Parathyroid adenoma (tissue), 2 donors: ENCODE measurements around the gene MIA.

Experiments
- H2AFZ ChIP-seq: fragments of 300-600 bp; sonication (generic); one replicate; pipeline ENCODE4 v1.7.0; 2017; ENCODE audit warnings: antibody characterized with exemption, mild to moderate bottlenecking
- H3K27ac ChIP-seq: fragments of 300-600 bp; sonication (generic); one replicate; pipeline ENCODE4 v1.7.0; 2017
- H3K27me3 ChIP-seq: fragments of 300-600 bp; sonication (generic); one replicate; pipeline ENCODE4 v1.7.0; 2017; ENCODE audit warnings: low read length; ENCODE audit not compliant: control insufficient read depth, insufficient read depth
- H3K36me3 ChIP-seq: fragments of 300-600 bp; sonication (generic); one replicate; pipeline ENCODE4 v1.7.0; 2017; ENCODE audit warnings: low read length; ENCODE audit not compliant: control insufficient read depth, insufficient read depth
- H3K4me1 ChIP-seq: fragments of 300-600 bp; sonication (generic); one replicate; pipeline ENCODE4 v1.7.0; 2017; ENCODE audit warnings: control low read depth
- H3K4me2 ChIP-seq: fragments of 300-600 bp; sonication (generic); one replicate; pipeline ENCODE4 v1.7.0; 2017; ENCODE audit warnings: low read length
- H3K4me3 ChIP-seq: fragments of 300-600 bp; sonication (generic); one replicate; pipeline ENCODE4 v1.7.0; 2017; ENCODE audit warnings: low read depth, low read length
- H3K79me2 ChIP-seq: fragments of 300-600 bp; sonication (generic); one replicate; pipeline ENCODE4 v1.7.0; 2017; ENCODE audit warnings: control low read depth
- H3K9ac ChIP-seq: fragments of 300-600 bp; sonication (generic); one replicate; pipeline ENCODE4 v1.7.0; 2017; ENCODE audit warnings: mild to moderate bottlenecking
- H3K9me3 ChIP-seq: fragments of 300-600 bp; sonication (generic); one replicate; pipeline ENCODE4 v1.7.0; 2017; ENCODE audit warnings: low read length; ENCODE audit not compliant: control insufficient read depth
- CTCF ChIP-seq: fragments of 300-600 bp; sonication (generic); IDR thresholded peaks from one replicate; pipeline ENCODE4 v1.7.0; 2017; ENCODE audit warnings: antibody characterized with exemption, mild to moderate bottlenecking
- donor health status: primary hyperparathyroidism.

Gene MIA

GRCh38 chr19:40742886-40743285, 32.4 kb upstream of the MIA start:
- no peak overlapping the region for H3K4me3 ChIP-seq
- H3K9ac ChIP-seq, result no peak overlapping the region
- no peaks in the 10 kb centered on the region for H3K27me3 ChIP-seq
- no peaks in the 10 kb centered on the region for H3K36me3 ChIP-seq
- peaks cover 2% of the 10 kb centered on the region for H3K4me1 ChIP-seq
- H3K79me2 ChIP-seq, result no peaks in the 10 kb centered on the region
- no peak overlapping the region for H2AFZ ChIP-seq
- no peak overlapping the region for H3K4me2 ChIP-seq
- no peak overlapping the region for H3K27ac ChIP-seq
- no peak for TF ChIP-seq CTCF
- no peaks in the 10 kb centered on the region for H3K9me3 ChIP-seq

- no peak overlapping the region for H3K27ac ChIP-seq
- no peak overlapping the region for H2AFZ ChIP-seq
Observed at GRCh38 chr19:40743926-40744325, 31.4 kb upstream of the MIA start.

DNA sequence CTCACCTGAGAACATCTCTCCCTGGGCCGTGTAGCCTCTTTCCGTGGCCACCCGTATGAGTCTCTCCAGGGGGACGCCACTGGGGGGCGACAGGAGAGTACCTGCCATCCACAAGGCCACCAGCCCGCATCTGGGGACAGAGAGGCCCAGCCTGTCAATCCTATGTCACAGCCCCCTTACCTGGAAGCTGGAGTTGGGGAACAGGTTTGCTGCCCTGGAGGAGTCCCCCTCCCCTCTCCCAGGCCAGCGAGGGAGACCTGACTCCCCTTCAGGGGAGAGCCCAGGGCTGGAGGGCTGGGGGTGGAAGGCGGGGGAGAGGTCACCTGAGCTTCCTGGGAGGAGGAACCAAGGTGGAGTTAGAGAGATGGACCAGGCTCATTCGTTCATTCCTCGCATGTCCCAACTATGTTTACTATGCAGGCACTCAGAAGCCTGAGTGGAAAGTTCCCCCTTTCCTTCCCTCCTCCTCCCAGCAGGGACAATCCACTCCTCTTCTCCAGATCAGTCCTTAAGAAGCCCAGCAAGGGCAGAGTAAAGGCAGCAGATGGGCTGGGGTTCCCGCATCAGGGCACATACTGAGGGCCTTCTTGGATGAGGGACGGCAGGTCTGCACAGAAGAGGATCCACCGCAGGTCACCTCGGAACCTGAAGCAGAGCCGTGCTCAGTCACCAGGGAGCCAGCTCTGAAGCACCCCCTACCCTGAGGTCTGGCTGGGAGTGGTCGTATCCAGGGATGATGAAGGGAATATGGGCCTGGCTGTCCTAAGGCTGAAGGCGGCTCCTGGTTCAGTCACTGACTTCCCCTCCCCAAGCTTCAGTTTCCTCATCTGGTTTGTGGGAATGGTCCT, 30.5 kb upstream of the MIA start:
- peak; percentile 12 for TF ChIP-seq CTCF
- H3K4me3 ChIP-seq, result no peak overlapping the region
- no peak overlapping the region for H3K4me2 ChIP-seq
- H3K27me3 ChIP-seq, result no peaks in the 10 kb centered on the region
- H3K36me3 ChIP-seq, result no peaks in the 10 kb centered on the region
- H3K79me2 ChIP-seq, result no peaks in the 10 kb centered on the region
- no peak overlapping the region for H3K9ac ChIP-seq
- H3K9me3 ChIP-seq, result no peaks in the 10 kb centered on the region
- H3K27ac ChIP-seq, result no peak overlapping the region
- H2AFZ ChIP-seq, result peak overlapping the region; percentile 54
- peaks cover 10% of the 10 kb centered on the region for H3K4me1 ChIP-seq

More at GRCh38 chr19:40743926-40744325, 31.4 kb upstream of the MIA start:
- H3K27me3 ChIP-seq, result no peaks in the 10 kb centered on the region
- H3K4me3 ChIP-seq, result no peak overlapping the region
- peaks cover 2% of the 10 kb centered on the region for H3K4me1 ChIP-seq
- H3K36me3 ChIP-seq, result no peaks in the 10 kb centered on the region
- H3K4me2 ChIP-seq, result no peak overlapping the region
- no peak for TF ChIP-seq CTCF
- no peaks in the 10 kb centered on the region for H3K79me2 ChIP-seq
- no peak overlapping the region for H3K9ac ChIP-seq
- H3K9me3 ChIP-seq, result no peaks in the 10 kb centered on the region

GRCh38 chr19:40745402-40745780, 29.9 kb upstream of the MIA start:
- no peak overlapping the region for H3K4me2 ChIP-seq
- no peak overlapping the region for H3K4me3 ChIP-seq
- peaks cover 13% of the 10 kb centered on the region for H3K4me1 ChIP-seq
- H3K9ac ChIP-seq, result no peak overlapping the region
- H3K9me3 ChIP-seq, result no peaks in the 10 kb centered on the region
- no peaks in the 10 kb centered on the region for H3K36me3 ChIP-seq
- no peak overlapping the region for H2AFZ ChIP-seq
- H3K79me2 ChIP-seq, result no peaks in the 10 kb centered on the region
- no peaks in the 10 kb centered on the region for H3K27me3 ChIP-seq
- TF ChIP-seq CTCF, result no peak
- H3K27ac ChIP-seq, result no peak overlapping the region

DNA sequence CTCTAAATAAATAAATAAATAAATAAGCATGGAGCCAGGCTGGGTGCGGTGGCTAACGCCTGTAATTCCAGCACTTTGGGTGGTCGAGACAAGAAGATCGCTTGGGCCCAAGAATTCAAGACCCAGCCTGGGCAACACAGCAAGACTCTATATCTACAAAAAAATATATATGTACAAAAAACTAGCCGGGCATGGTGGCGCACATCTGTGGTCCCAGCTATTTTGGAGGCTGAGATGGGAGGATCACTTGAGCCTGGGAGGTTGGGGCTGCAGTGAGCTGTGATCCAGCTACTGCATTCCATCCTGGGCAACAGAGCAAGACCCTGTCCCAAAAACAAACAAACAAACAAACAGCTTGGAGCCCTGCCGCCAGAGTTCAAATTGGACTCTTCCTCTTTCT, 27.8 kb upstream of the MIA start:
- Histone ChIP-seq H3K36me3 (no peaks in the 10 kb centered on the region), H3K4me1 (peaks cover 13% of the 10 kb centered on the region), H3K4me2 (no peak overlapping the region), H3K4me3 (no peak overlapping the region), H3K27ac (no peak overlapping the region), H2AFZ (no peak overlapping the region), H3K27me3 (no peaks in the 10 kb centered on the region), H3K79me2 (peaks cover 11% of the 10 kb centered on the region), H3K9ac (no peak overlapping the region), H3K9me3 (no peaks in the 10 kb centered on the region)
- TF ChIP-seq CTCF, result no peak
